Measurements from ENCODE around the gene CAPZA3. TPM values are rescaled to one million over a fixed set of nuclear protein-coding genes. Genes with fewer than 3 reads are reported as not detected.
"Not testable (repeated sequence)": the region's sequence is repeated elsewhere in the genome, so short reads cannot be mapped to it uniquely, and the experiment has no call there.

CAPZA3 gene
- total RNA-seq (2021) (not detected in 2 replicates), Bru-seq, nascent RNA (percentile 15 among the genes with signal in this experiment), BruChase-seq, experiment 1, labeled RNA remaining after a 2-hour chase (not detected), BruChase-seq, experiment 2, labeled RNA remaining after a 6-hour chase (not detected)
- long read RNA-seq, result 0 reads

- Histone ChIP-seq H3K4me1 (replicated peaks; ENCODE audit: insufficient read depth) (no peaks in the 10 kb centered on the region), H3K27me3 (ENCODE audit: insufficient read depth, low read depth) (no peaks in the 10 kb centered on the region), H3K9me2 (ENCODE audit: insufficient read depth) (no peaks in the 10 kb centered on the region; the same call in 1 of the 2 replicates), H3K79me2 (ENCODE audit: low read depth) (no peaks in the 10 kb centered on the region), H3K9me3 (ENCODE audit: insufficient read depth, low read depth) (peaks cover 3% of the 10 kb centered on the region; the same call in 1 of the 2 replicates), H4K20me1 (ENCODE audit: insufficient read depth) (no peaks in the 10 kb centered on the region), H3F3A (ENCODE audit: insufficient read depth, low read depth) (no peaks in the 10 kb centered on the region), H3K27ac (no peak within 1 kb of the TSS), H3K4me3 (no peak within 1 kb of the TSS), H2AFZ (no peak within 1 kb of the TSS; the same call in 1 of the 2 replicates), H3K4me2 (no peak within 1 kb of the TSS), H3K36me3 (ENCODE audit: low read depth) (no peaks in the 10 kb centered on the region)
- no peak for TF ChIP-seq CTCF (conservative IDR thresholded peaks at IDR 0.05)
- intact Hi-C loops (cut with micrococcal nuclease; ENCODE audit: unreplicated experiment), result no loop called here
- no TSS peak for BruUV-seq (replicated peaks)
- ChIA-PET CTCF (no interaction called here), POLR2A (ENCODE audit: unreplicated experiment) (no interaction called here)
- no peak for DNase-seq
Observed at GRCh38 chr12:18737819-18738218, at the start of gene CAPZA3, which contains the start of gene PLCZ1. CAPZA3 (plus strand) TSS chr12:18738119; CDS start chr12:18738269, 150 bp downstream. PLCZ1 (minus strand) TSS chr12:18738012; CDS start chr12:18737371, 641 bp downstream.

GRCh38 chr12:18689771-18690170, 48.1 kb upstream of the CAPZA3 start:
- CTCF ChIA-PET, result no interaction called here
- intact Hi-C loops (cut with micrococcal nuclease; ENCODE audit: unreplicated experiment), result loop anchor here (1.0 to 10.0 kb wide), 3 partner anchors 35 to 435 kb away; no protein-coding TSS in a partner anchor
- POLR2A ChIA-PET (ENCODE audit: unreplicated experiment), result no interaction called here
- Histone ChIP-seq H3K27ac (no peak overlapping the region), H3K79me2 (ENCODE audit: low read depth) (no peaks in the 10 kb centered on the region), H3K9me2 (ENCODE audit: insufficient read depth) (no peaks in the 10 kb centered on the region), H4K20me1 (ENCODE audit: insufficient read depth) (no peaks in the 10 kb centered on the region), H3K36me3 (ENCODE audit: low read depth) (no peaks in the 10 kb centered on the region), H3K27me3 (ENCODE audit: insufficient read depth, low read depth) (no peaks in the 10 kb centered on the region), H3K4me1 (replicated peaks; ENCODE audit: insufficient read depth) (peaks cover 15% of the 10 kb centered on the region), H3K4me3 (no peak overlapping the region), H3K9me3 (ENCODE audit: insufficient read depth, low read depth) (peaks cover 22% of the 10 kb centered on the region; the same call in 1 of the 2 replicates), H3F3A (ENCODE audit: insufficient read depth, low read depth) (peaks cover 10% of the 10 kb centered on the region), H2AFZ (no peak overlapping the region), H3K4me2 (no peak overlapping the region)
- BruUV-seq (replicated peaks), result no TSS peak
- DNase-seq, result no peak
- TF ChIP-seq CTCF (conservative IDR thresholded peaks at IDR 0.05) (no peak), EZH2 (IDR thresholded peaks at IDR 0.05; ENCODE audit: low read depth) (no peak)

GRCh38 chr12:18690653-18691052, 47.3 kb upstream of the CAPZA3 start:
- peak overlapping the region; percentile 29 for H3K4me2 ChIP-seq
- intact Hi-C loops (cut with micrococcal nuclease; ENCODE audit: unreplicated experiment), result loop anchor here (1.0 kb wide), 2 partner anchors 34 to 62 kb away; no protein-coding TSS in a partner anchor
- BruUV-seq (replicated peaks), result no TSS peak
- ChIA-PET CTCF (no interaction called here), POLR2A (ENCODE audit: unreplicated experiment) (no interaction called here)
- H3K4me1 ChIP-seq (replicated peaks; ENCODE audit: insufficient read depth), result peaks cover 15% of the 10 kb centered on the region
- H3K36me3 ChIP-seq (ENCODE audit: low read depth), result no peaks in the 10 kb centered on the region
- H3K4me3 ChIP-seq, result no peak overlapping the region
- peak overlapping the region; percentile 59 for H3K27ac ChIP-seq
- H3K9me3 ChIP-seq (ENCODE audit: insufficient read depth, low read depth), result peaks cover 22% of the 10 kb centered on the region; the same call in 1 of the 2 replicates
- peaks cover 10% of the 10 kb centered on the region for H3F3A ChIP-seq (ENCODE audit: insufficient read depth, low read depth)
- no peaks in the 10 kb centered on the region for H3K9me2 ChIP-seq (ENCODE audit: insufficient read depth)
- no peak overlapping the region for H2AFZ ChIP-seq
- DNase-seq, result peak; percentile 55 to 68
- no peaks in the 10 kb centered on the region for H3K27me3 ChIP-seq (ENCODE audit: insufficient read depth, low read depth)
- no peak for TF ChIP-seq CTCF (conservative IDR thresholded peaks at IDR 0.05)
- no peak for TF ChIP-seq EZH2 (IDR thresholded peaks at IDR 0.05; ENCODE audit: low read depth)
- H3K79me2 ChIP-seq (ENCODE audit: low read depth), result no peaks in the 10 kb centered on the region
- H4K20me1 ChIP-seq (ENCODE audit: insufficient read depth), result no peaks in the 10 kb centered on the region

GRCh38 chr12:18693986-18694385, 43.9 kb upstream of the CAPZA3 start:
- CTCF ChIA-PET; BruUV-seq (replicated peaks); intact Hi-C loops (cut with micrococcal nuclease; ENCODE audit: unreplicated experiment): not testable (repeated sequence)

More at GRCh38 chr12:18693986-18694385, 43.9 kb upstream of the CAPZA3 start:
- H3K79me2 ChIP-seq (ENCODE audit: low read depth); H2AFZ ChIP-seq; H3K27me3 ChIP-seq (ENCODE audit: insufficient read depth, low read depth); H4K20me1 ChIP-seq (ENCODE audit: insufficient read depth); H3K4me2 ChIP-seq; H3K9me2 ChIP-seq (ENCODE audit: insufficient read depth); H3K27ac ChIP-seq; DNase-seq; POLR2A ChIA-PET (ENCODE audit: unreplicated experiment); H3K4me3 ChIP-seq; H3K36me3 ChIP-seq (ENCODE audit: low read depth): not testable (repeated sequence)
- Histone ChIP-seq H3F3A (ENCODE audit: insufficient read depth, low read depth) (peaks cover 10% of the 10 kb centered on the region), H3K9me3 (ENCODE audit: insufficient read depth, low read depth) (peaks cover 15% of the 10 kb centered on the region), H3K4me1 (replicated peaks; ENCODE audit: insufficient read depth) (peaks cover 22% of the 10 kb centered on the region)
